GM12892 (cell line): ENCODE measurements around the gene UQCRH.

Experiments used
- POLR2A ChIP-seq: IDR thresholded peaks from 2 replicates; pipeline ENCODE4 v1.6.1; 2011; ENCODE audit warnings: low read depth, low read length, control low read depth
- POLR2AphosphoS5 ChIP-seq: IDR thresholded peaks from 2 replicates; pipeline ENCODE4 v1.6.1; 2011; ENCODE audit warnings: low read depth, low read length, control low read depth
- TAF1 ChIP-seq: IDR thresholded peaks from 2 replicates; pipeline ENCODE4 v1.6.1; 2011; ENCODE audit warnings: low read depth, mild to moderate bottlenecking, control low read depth, low read length, borderline replicate concordance

DNA sequence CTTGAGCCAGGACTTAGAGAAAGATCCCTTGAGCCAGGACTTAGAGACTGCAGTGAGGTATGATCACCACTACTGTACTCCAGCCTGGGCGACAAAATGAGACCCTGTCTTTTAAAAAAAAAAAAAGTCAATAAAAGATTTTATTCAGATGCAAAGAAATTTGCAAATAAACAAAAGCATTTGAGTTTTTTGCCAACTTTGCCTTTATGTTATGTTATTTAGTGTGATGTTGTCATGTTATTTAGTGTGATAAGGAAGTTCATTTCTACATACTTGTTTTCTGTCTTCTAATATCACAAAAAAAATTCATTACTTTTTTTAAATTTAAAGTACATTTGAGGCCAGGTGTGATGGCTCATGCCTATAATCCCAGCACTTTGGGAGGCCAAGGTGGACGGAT is 47.0 kb upstream of the UQCRH start:
- no peak for TF ChIP-seq POLR2A
- TF ChIP-seq TAF1: no peak
- no peak for TF ChIP-seq POLR2AphosphoS5
